HCT116 (cell line): Measurements from ENCODE around the gene PTPRC. TPM values are rescaled to one million over a fixed set of nuclear protein-coding genes. Genes with fewer than 3 reads are reported as not detected.

Experiments used
- ATAC-seq: fragments of 200-7000 bp; cut with Tn5 transposase; 2 replicates; pipeline ENCODE4 v1.9.1; 2020; ENCODE audit warnings: mild to moderate bottlenecking, moderate library complexity
- BruUV-seq: library from RNA; stranded (reverse); fragments of 400-500 nt; replicated peaks from 2 replicates; lab custom pipeline; 2021; lab: Mats Ljungman, UMichigan
- CTCF ChIA-PET: fragments of 300-600 bp; sonication (Branson Sonifier 250); formaldehyde crosslinking; loops from one replicate; lab custom pipeline; 2021; ENCODE audit warnings: antibody characterized with exemption; lab: Charles Lee
- POLR2A ChIA-PET: fragments of 300-600, 350-600 bp; sonication (Branson Sonifier 250); formaldehyde crosslinking; loops from one replicate; lab custom pipeline; 2021; ENCODE audit warnings: antibody characterized with exemption; lab: Charles Lee
- RAD21 ChIA-PET, 2 experiments: fragments of 300-600 bp; sonication (Branson Sonifier 250); formaldehyde crosslinking; loops; one replicate each; lab custom pipeline; 2023; ENCODE audit warnings: low total read pairs in 2 of 2; ENCODE audit not compliant: uncharacterized antibody in 2 of 2, unreplicated experiment in 2 of 2, low non-redundant PET in 1 of 2; lab: Charles Lee
- DNase-seq: peaks from one replicate; pipeline ENCODE4 v3.0.0-alpha.2; 2010; ENCODE audit warnings: low read depth, low spot score
- H2AFZ ChIP-seq: fragments of 200-600 bp; shearing (Covaris generic), sonication (generic); 2 replicates; pipeline ENCODE4 v1.6.1; 2017; ENCODE audit warnings: low read depth, mixed run types, mixed read lengths, antibody characterized with exemption, low read length; ENCODE audit not compliant: poor library complexity, severe bottlenecking
- H3K27ac ChIP-seq: 2 replicates; pipeline ENCODE4 v1.5.1; 2012; ENCODE audit warnings: low read depth, low read length
- H3K27me3 ChIP-seq: fragments of 200-600 bp; sonication (generic); 2 replicates; pipeline ENCODE4 v1.6.1; 2016; ENCODE audit warnings: mixed run types, low read length, mixed read lengths; ENCODE audit not compliant: insufficient read depth
- H3K36me3 ChIP-seq, 2 experiments: fragments of 200-500 bp in 1 of 2; fragments of 200-600 bp in 1 of 2; sonication (Bioruptor generic) in 1 of 2; sonication (generic) in 1 of 2; 2 replicates each; pipeline versions ENCODE4 v1.5.1 to v1.6.1; 2014 to 2016; ENCODE audit warnings: low read length in 2 of 2, inconsistent platforms in 1 of 2, mixed read lengths in 1 of 2, mixed run types in 1 of 2; ENCODE audit not compliant: insufficient read depth in 2 of 2, control insufficient read depth in 1 of 2
- H3K4me1 ChIP-seq, 2 experiments: fragments of 200-600 bp in 1 of 2; sonication (generic) in 1 of 2; 2 replicates each; pipeline versions ENCODE4 v1.5.1 to v1.6.1; 2012 to 2017; ENCODE audit warnings: low read length in 2 of 2, inconsistent platforms in 1 of 2, mild to moderate bottlenecking in 1 of 2, mixed read lengths in 1 of 2, mixed run types in 1 of 2, moderate library complexity in 1 of 2; ENCODE audit not compliant: insufficient read depth in 2 of 2, control insufficient read depth in 1 of 2
- H3K4me2 ChIP-seq: fragments of 200-600 bp; sonication (generic); 2 replicates; pipeline ENCODE4 v1.6.1; 2017; ENCODE audit warnings: mixed run types, low read length, mixed read lengths
- H3K4me3 ChIP-seq, 2 experiments: fragments of 200-600 bp in 1 of 2; sonication (generic) in 1 of 2; replicated peaks in 1 of 2; 2 replicates each; pipeline ENCODE4 v1.5.1; 2011 to 2016; ENCODE audit warnings: low read length in 2 of 2, control low read depth in 1 of 2, low read depth in 1 of 2, mild to moderate bottlenecking in 1 of 2, mixed read lengths in 1 of 2, mixed run types in 1 of 2
- H3K79me2 ChIP-seq: fragments of 200-600 bp; sonication (generic); 2 replicates; pipeline ENCODE4 v1.6.1; 2017; ENCODE audit warnings: mild to moderate bottlenecking, mixed run types, low read length, moderate library complexity, mixed read lengths; ENCODE audit not compliant: insufficient read depth
- H3K9ac ChIP-seq: fragments of 200-600 bp; sonication (generic); 2 replicates; pipeline ENCODE4 v1.6.1; 2016; ENCODE audit warnings: low read length, mixed read lengths
- H3K9me2 ChIP-seq: fragments of 200-600 bp; sonication (generic), shearing (Covaris generic); 2 replicates; pipeline ENCODE4 v1.6.1; 2017; ENCODE audit warnings: mixed run types, mild to moderate bottlenecking, moderate library complexity; ENCODE audit not compliant: insufficient read depth
- H3K9me3 ChIP-seq, 2 experiments: fragments of 200-500 bp in 1 of 2; fragments of 200-600 bp in 1 of 2; sonication (Bioruptor generic) in 1 of 2; sonication (generic) in 1 of 2; 2 replicates each; pipeline ENCODE4 v1.6.1; 2014 to 2017; ENCODE audit warnings: low read length in 2 of 2, mixed read lengths in 2 of 2, inconsistent platforms in 1 of 2, low read depth in 1 of 2, mild to moderate bottlenecking in 1 of 2, mixed run types in 1 of 2, moderate library complexity in 1 of 2; ENCODE audit not compliant: control insufficient read depth in 1 of 2, insufficient read depth in 1 of 2
- H4K20me1 ChIP-seq: fragments of 200-600 bp; sonication (generic), shearing (Covaris generic); 2 replicates; pipeline ENCODE4 v1.6.1; 2017; ENCODE audit warnings: mixed run types, mild to moderate bottlenecking, moderate library complexity; ENCODE audit not compliant: insufficient read depth
- EZH2 ChIP-seq: fragments of 200-600 bp; sonication (generic); IDR thresholded peaks from 2 replicates; pipeline ENCODE4 v1.6.1; 2017; ENCODE audit warnings: antibody characterized with exemption, mixed run types
- EZH2phosphoT487 ChIP-seq: fragments of 200-600 bp; IDR thresholded peaks from 2 replicates; pipeline ENCODE4 v1.6.1; 2018; ENCODE audit warnings: antibody characterized with exemption, borderline replicate concordance
- RAD21 ChIP-seq: IDR thresholded peaks from 2 replicates; pipeline ENCODE4 v1.6.1; 2012; ENCODE audit warnings: low read depth, mild to moderate bottlenecking
- ZFX ChIP-seq: fragments of 450-650 bp; IDR thresholded peaks from 2 replicates; pipeline ENCODE4 v1.6.1; 2017
- intact Hi-C: fragments of 100-400 bp; cut with micrococcal nuclease; formaldehyde crosslinking; loops from 2 replicates; pipeline ENCODE4 v1.10.0; 2022
- total RNA-seq: library from RNA; stranded (reverse); gene quantifications from one replicate; pipeline ENCODE4 v1.2.1, GENCODE V29; 2021; ENCODE audit not compliant: unreplicated experiment
- TF ChIP-seq, protein P1 (sequence below), 3 experiments: fragments of 200-600 bp in 1 of 3; sonication (generic) in 1 of 3; IDR thresholded peaks in 2 of 3; conservative IDR thresholded peaks in 1 of 3; 2 replicates each; pipeline ENCODE4 v1.5.1; 2012 to 2017; ENCODE audit warnings: low read depth in 2 of 3, low read length in 2 of 3, antibody characterized with exemption in 1 of 3, borderline replicate concordance in 1 of 3, control low read depth in 1 of 3, mild to moderate bottlenecking in 1 of 3, mixed read lengths in 1 of 3, mixed run types in 1 of 3, moderate library complexity in 1 of 3; ENCODE audit not compliant: insufficient read depth in 1 of 3
- TF ChIP-seq, protein P2 (sequence below): IDR thresholded peaks from 2 replicates; pipeline ENCODE4 v1.6.1; 2012; ENCODE audit warnings: low read depth

PTPRC gene
- total RNA-seq, 1 experiment from 2014 or later: 1.2 TPM

DNA sequence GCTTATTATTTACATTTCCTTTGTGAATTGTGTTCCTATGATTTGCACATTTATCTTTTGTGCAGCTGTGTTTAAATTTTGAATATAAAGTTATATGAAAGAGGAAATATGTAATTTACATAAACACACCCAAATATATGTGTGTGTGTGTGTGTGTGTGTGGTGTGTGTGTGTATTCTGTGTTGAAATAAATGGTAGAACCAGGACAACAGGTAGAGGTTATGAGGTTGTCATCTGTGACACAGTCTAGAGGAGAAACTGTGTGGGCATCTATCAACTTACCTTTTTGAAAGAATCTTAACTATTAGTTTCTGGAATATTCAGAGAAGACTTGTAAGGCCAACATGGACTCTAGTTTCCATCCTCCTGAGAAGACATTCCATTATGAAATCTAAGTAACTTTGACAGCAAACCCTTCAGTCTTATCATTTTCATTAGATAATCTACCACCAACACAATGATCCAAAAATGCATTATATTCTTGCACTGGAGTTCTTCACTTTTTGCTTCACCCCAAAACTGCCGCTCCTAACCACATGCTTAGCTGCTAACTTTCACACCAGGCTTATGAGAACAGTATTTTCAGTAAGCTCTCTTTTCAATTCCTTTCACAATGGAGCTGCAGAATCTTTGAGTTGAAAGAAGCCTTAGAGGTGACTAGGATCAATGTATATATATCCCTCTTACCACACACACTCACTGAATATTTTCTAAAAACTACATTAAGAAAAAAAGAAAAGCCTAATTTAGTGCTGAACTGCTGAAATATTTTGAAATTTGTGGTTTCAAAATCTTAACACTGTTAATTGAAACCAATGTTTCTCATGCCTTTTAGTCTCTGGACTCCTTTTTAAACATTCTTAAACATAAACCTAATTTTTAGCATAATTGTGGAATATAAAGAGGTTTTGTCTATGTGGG is 21.8 kb downstream of the PTPRC start (continued):
- no peak for TF ChIP-seq EZH2

DNA sequence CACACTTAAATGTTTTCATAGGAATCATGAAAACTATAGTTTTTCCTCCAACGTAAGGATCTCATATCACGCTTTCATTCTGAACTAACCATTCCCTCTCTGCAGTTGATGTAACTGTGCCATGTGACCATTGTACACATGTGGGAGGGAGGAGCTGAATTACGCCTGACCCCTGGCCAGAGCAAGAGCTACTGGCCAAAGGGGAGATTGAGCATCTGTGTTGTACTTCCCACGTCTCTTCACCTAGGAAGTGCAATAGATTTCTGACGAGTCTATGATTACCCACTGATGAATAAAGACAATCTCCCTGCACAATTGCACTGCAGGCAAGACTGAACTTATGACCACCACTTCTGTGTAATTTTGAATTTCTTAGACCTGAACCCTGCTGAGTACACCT is 24.0 kb downstream of the PTPRC start:
- no peak overlapping the region for H3K27ac ChIP-seq
- no peak overlapping the region for H3K4me2 ChIP-seq
- TF ChIP-seq ZFX (no peak), RAD21 (no peak), EZH2phosphoT487 (no peak)
- TF ChIP-seq, protein P1, sequence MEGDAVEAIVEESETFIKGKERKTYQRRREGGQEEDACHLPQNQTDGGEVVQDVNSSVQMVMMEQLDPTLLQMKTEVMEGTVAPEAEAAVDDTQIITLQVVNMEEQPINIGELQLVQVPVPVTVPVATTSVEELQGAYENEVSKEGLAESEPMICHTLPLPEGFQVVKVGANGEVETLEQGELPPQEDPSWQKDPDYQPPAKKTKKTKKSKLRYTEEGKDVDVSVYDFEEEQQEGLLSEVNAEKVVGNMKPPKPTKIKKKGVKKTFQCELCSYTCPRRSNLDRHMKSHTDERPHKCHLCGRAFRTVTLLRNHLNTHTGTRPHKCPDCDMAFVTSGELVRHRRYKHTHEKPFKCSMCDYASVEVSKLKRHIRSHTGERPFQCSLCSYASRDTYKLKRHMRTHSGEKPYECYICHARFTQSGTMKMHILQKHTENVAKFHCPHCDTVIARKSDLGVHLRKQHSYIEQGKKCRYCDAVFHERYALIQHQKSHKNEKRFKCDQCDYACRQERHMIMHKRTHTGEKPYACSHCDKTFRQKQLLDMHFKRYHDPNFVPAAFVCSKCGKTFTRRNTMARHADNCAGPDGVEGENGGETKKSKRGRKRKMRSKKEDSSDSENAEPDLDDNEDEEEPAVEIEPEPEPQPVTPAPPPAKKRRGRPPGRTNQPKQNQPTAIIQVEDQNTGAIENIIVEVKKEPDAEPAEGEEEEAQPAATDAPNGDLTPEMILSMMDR (IDR thresholded peaks at IDR 0.05 in 2 of 3, conservative IDR thresholded peaks at IDR 0.05 in 1 of 3; ENCODE audit: borderline replicate concordance in 1 of 3, insufficient read depth in 1 of 3, low read depth in 2 of 3, low read length in 2 of 3): no peak
- TF ChIP-seq, protein P2, sequence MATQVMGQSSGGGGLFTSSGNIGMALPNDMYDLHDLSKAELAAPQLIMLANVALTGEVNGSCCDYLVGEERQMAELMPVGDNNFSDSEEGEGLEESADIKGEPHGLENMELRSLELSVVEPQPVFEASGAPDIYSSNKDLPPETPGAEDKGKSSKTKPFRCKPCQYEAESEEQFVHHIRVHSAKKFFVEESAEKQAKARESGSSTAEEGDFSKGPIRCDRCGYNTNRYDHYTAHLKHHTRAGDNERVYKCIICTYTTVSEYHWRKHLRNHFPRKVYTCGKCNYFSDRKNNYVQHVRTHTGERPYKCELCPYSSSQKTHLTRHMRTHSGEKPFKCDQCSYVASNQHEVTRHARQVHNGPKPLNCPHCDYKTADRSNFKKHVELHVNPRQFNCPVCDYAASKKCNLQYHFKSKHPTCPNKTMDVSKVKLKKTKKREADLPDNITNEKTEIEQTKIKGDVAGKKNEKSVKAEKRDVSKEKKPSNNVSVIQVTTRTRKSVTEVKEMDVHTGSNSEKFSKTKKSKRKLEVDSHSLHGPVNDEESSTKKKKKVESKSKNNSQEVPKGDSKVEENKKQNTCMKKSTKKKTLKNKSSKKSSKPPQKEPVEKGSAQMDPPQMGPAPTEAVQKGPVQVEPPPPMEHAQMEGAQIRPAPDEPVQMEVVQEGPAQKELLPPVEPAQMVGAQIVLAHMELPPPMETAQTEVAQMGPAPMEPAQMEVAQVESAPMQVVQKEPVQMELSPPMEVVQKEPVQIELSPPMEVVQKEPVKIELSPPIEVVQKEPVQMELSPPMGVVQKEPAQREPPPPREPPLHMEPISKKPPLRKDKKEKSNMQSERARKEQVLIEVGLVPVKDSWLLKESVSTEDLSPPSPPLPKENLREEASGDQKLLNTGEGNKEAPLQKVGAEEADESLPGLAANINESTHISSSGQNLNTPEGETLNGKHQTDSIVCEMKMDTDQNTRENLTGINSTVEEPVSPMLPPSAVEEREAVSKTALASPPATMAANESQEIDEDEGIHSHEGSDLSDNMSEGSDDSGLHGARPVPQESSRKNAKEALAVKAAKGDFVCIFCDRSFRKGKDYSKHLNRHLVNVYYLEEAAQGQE: no peak
- intact Hi-C loops: no loop called here
- H3K27me3 ChIP-seq: no peaks in the 10 kb centered on the region
- ChIA-PET RAD21 (no interaction called here), CTCF (no interaction called here), POLR2A (no interaction called here)
- H3K9me3 ChIP-seq: no peaks in the 10 kb centered on the region
- no peaks in the 10 kb centered on the region for H3K79me2 ChIP-seq
- H2AFZ ChIP-seq: no peak overlapping the region
- no peaks in the 10 kb centered on the region for H3K36me3 ChIP-seq
- no peak overlapping the region for H3K9ac ChIP-seq
- BruUV-seq: no TSS peak
- DNase-seq (no peak), ATAC-seq (no peak)
- no peaks in the 10 kb centered on the region for H3K4me1 ChIP-seq
- H4K20me1 ChIP-seq: no peaks in the 10 kb centered on the region
- no peak overlapping the region for H3K4me3 ChIP-seq
- H3K9me2 ChIP-seq: no peaks in the 10 kb centered on the region
